Gastrocnemius medialis (tissue), 4 donors: ENCODE results near the gene TYMP.

Experiments
- CTCF ChIP-seq, 5 experiments: fragments of 450-650 bp in 3 of 5; fragments of 200-600 bp in 2 of 5; sonication (generic) in 2 of 5; IDR thresholded peaks in 4 of 5; conservative IDR thresholded peaks in 1 of 5; 1 replicate in 4 of 5; 2 replicates in 1 of 5; pipeline ENCODE4 v1.5.1; 2016 to 2019; ENCODE audit warnings: antibody characterized with exemption in 5 of 5, mild to moderate bottlenecking in 3 of 5, moderate library complexity in 3 of 5
- POLR2A ChIP-seq, 2 donors: fragments of 450-650 bp; IDR thresholded peaks; one replicate each; pipeline ENCODE4 v1.6.1; 2017; ENCODE audit warnings: antibody characterized with exemption in 2 of 2, mild to moderate bottlenecking in 2 of 2, moderate library complexity in 2 of 2

- no peak for TF ChIP-seq POLR2A (IDR thresholded peaks at IDR 0.05)
- TF ChIP-seq CTCF (IDR thresholded peaks at IDR 0.05 in 4 of 5, conservative IDR thresholded peaks at IDR 0.05 in 1 of 5) = no peak
These were observed 11.2 kb downstream of the TYMP start for GRCh38 chr22:50518606-50519005.
